BE2C (cell line): ENCODE results near the gene NFIL3.
"Not testable (repeated sequence)": the region's sequence is repeated elsewhere in the genome, so short reads cannot be mapped to it uniquely, and the experiment has no call there.

Experiments
- DNase-seq: peaks from one replicate; pipeline ENCODE4 v3.0.0-alpha.2; 2020
- H3K27me3 ChIP-seq: fragments of 250-450 bp; sonication (Bioruptor Pico); 2 replicates; pipeline ENCODE4 v1.5.1; 2020; ENCODE audit warnings: mild to moderate bottlenecking
- H3K36me3 ChIP-seq: fragments of 250-450 bp; sonication (Bioruptor Pico); 2 replicates; pipeline ENCODE4 v1.5.1; 2020; ENCODE audit warnings: mild to moderate bottlenecking
- H3K4me1 ChIP-seq: fragments of 250-450 bp; sonication (Bioruptor Pico); 2 replicates; pipeline ENCODE4 v1.5.1; 2020
- H3K4me3 ChIP-seq: 2 replicates; pipeline ENCODE4 v1.5.1; 2011; ENCODE audit warnings: low read depth, low read length
- H3K9me3 ChIP-seq: fragments of 250-450 bp; sonication (Bioruptor Pico); 2 replicates; pipeline ENCODE4 v1.5.1; 2020
- TF ChIP-seq, protein P1 (sequence below): IDR thresholded peaks from 2 replicates; pipeline ENCODE4 v1.5.1; 2012; ENCODE audit warnings: mild to moderate bottlenecking, low read depth, low read length

The NFIL3 gene

DNA sequence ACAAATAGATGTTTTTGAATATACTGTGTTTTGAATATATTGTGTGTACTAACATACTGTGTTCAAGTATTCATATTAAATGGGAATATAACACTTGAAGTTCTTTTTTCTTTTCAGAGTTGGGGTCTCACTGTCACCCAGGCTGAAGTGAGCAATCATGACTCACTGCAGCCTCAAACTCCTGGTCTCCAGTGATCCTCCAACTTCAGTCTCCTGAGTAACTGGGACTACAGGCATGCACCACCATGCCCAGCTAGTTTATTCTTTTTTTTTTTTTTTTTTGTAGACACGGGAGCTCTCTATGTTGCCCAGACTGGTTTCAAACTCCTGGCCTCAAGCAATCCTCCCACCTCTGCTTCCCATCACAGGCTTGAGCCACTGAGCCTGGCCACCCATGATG lies 38.7 kb downstream of the NFIL3 start:
- H3K9me3 ChIP-seq, result no peaks in the 10 kb centered on the region
- no peaks in the 10 kb centered on the region; the same call in 1 of the 2 replicates for H3K27me3 ChIP-seq
- no peaks in the 10 kb centered on the region for H3K36me3 ChIP-seq
- H3K4me1 ChIP-seq, result no peaks in the 10 kb centered on the region
- H3K4me3 ChIP-seq, result no peak overlapping the region
- TF ChIP-seq, protein P1, sequence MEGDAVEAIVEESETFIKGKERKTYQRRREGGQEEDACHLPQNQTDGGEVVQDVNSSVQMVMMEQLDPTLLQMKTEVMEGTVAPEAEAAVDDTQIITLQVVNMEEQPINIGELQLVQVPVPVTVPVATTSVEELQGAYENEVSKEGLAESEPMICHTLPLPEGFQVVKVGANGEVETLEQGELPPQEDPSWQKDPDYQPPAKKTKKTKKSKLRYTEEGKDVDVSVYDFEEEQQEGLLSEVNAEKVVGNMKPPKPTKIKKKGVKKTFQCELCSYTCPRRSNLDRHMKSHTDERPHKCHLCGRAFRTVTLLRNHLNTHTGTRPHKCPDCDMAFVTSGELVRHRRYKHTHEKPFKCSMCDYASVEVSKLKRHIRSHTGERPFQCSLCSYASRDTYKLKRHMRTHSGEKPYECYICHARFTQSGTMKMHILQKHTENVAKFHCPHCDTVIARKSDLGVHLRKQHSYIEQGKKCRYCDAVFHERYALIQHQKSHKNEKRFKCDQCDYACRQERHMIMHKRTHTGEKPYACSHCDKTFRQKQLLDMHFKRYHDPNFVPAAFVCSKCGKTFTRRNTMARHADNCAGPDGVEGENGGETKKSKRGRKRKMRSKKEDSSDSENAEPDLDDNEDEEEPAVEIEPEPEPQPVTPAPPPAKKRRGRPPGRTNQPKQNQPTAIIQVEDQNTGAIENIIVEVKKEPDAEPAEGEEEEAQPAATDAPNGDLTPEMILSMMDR, result no peak
- no peak for DNase-seq

DNA sequence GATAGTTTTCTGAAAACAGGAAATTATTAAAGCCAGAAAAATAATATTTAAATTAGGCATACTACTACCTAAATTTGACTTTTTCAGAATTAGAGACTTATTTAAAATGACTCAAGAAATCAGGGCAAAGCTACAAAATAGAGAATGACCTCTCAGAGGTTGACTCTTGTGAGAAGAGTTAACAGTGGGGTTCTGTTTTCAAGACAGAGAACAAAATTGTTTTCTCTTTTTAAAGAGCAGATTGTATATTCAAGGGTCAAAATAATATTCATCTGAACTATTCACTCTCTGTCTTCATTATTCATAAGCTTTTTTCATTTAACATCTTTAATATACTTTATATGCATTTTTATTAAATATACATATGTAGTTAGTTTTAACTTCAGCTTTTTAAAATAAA lies 40.1 kb downstream of the NFIL3 start:
- Histone ChIP-seq H3K27me3 (no peaks in the 10 kb centered on the region; the same call in 1 of the 2 replicates), H3K4me3 (no peak overlapping the region), H3K4me1 (no peaks in the 10 kb centered on the region), H3K36me3 (no peaks in the 10 kb centered on the region), H3K9me3 (no peaks in the 10 kb centered on the region)
- no peak for DNase-seq
- TF ChIP-seq, protein P1, result no peak

DNA sequence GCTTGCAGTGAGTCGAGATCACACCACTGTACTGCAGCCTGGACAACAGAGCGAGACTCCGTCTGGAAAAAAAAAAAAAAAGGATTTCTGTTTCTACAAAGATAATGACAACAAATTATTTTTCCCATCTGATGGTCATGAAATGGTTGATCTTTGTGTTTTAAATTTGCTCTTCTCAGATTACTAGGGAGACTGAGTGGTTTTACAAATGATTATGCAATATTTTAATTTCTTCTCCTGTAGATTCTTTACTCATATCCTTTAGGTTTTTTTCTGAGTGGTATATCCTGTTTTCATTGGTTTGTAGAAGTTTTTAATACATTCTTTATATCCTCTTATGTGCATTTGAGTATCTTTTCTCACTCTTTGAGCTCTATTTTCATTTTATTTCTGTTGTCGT lies 41.3 kb downstream of the NFIL3 start:
- Histone ChIP-seq H3K4me1 (no peaks in the 10 kb centered on the region), H3K9me3 (no peaks in the 10 kb centered on the region), H3K27me3 (no peaks in the 10 kb centered on the region; the same call in 1 of the 2 replicates), H3K4me3 (no peak overlapping the region), H3K36me3 (no peaks in the 10 kb centered on the region)
- TF ChIP-seq, protein P1, result no peak
- no peak for DNase-seq

DNA sequence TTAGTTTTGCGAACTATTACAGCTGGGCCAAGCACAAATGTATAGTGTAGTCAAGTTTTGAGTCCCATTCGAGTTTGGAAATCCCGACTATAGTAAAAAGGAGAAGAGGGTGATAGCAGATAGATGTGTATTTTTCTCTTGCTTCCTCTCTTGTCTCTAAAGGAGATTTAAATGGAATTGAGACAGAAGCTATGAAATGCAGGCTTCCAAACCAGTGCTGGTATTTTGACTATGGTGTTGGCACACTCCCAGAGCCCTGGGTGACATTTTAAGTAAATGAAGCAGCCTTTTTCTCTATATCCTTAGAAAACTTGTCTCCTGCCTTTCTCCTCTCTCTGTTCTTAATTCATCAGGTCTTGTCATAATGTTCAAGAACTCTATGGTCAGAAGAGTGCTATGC lies 44.2 kb downstream of the NFIL3 start:
- Histone ChIP-seq H3K4me1 (no peaks in the 10 kb centered on the region), H3K9me3 (no peaks in the 10 kb centered on the region), H3K36me3 (no peaks in the 10 kb centered on the region), H3K4me3 (no peak overlapping the region), H3K27me3 (no peaks in the 10 kb centered on the region; the same call in 1 of the 2 replicates)
- DNase-seq, result no peak
- TF ChIP-seq, protein P1, result no peak

DNA sequence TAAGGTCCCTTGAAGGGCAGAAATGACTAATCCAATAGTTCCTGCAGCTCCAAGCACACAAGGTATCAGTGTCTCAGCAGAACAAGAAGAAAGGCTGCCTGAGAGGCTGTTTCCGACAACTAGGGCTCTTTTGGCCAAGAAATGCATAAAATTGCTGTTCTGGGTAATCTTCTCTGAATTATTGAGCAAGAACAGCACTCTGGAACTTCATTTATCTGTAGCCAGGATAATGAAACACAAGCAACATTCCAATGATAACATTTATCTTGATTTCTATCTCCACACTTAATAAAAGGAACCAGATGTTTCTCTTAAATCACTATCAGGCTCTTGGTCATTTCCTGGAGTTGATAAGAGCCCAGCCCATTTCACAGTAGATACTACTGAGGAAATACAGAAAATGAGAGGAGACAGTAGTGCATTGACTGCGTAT lies 44.9 kb downstream of the NFIL3 start:
- DNase-seq, result no peak
- Histone ChIP-seq H3K27me3 (no peaks in the 10 kb centered on the region; the same call in 1 of the 2 replicates), H3K9me3 (no peaks in the 10 kb centered on the region), H3K4me1 (no peaks in the 10 kb centered on the region), H3K4me3 (no peak overlapping the region), H3K36me3 (no peaks in the 10 kb centered on the region)
- TF ChIP-seq, protein P1, result no peak

DNA sequence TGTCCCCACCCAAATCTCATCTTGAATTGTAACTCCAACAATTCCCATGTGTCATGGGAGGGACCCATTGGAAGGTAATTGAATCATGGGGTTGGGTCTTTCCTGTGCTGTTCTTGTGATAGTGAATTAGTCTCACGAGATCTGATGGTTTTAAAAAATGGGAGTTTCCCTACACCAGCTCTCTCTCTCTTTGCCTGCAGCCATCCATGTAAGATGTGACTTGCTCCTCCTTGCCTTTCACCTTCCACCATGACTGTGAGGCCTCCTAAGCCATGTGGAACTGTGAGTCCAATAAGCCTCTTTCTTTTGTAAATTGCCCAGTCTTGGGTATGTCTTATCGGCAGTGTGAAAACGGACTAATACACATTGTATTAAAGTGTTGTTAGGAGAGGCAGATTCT lies 45.6 kb downstream of the NFIL3 start:
- not testable (repeated sequence) for H3K4me3 ChIP-seq, DNase-seq, H3K4me1 ChIP-seq, H3K9me3 ChIP-seq, H3K36me3 ChIP-seq, H3K27me3 ChIP-seq

DNA sequence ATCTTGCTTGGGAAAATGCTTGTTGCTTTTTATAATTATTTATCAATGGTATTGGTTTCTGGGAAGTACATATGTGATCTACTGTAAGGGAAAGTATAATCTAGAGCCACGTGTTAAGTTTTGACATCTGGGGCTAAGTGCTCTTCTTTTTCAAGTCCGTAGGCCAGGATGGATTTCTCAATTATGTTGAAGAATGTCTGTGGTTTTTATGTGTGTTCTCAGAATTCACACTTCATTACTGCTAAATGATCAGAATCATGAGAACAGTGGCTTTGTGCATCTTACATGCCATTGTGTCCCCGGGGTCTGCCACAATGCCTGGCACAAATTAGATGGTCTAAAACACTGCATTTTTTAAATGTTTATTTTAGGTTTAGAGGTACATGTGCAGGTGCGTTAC lies 47.4 kb downstream of the NFIL3 start:
- Histone ChIP-seq H3K36me3 (no peaks in the 10 kb centered on the region), H3K4me1 (no peaks in the 10 kb centered on the region), H3K27me3 (no peaks in the 10 kb centered on the region), H3K9me3 (no peaks in the 10 kb centered on the region), H3K4me3 (no peak overlapping the region)
- TF ChIP-seq, protein P1, result no peak
- DNase-seq, result no peak
